Activated CD4-positive, alpha-beta memory T cell treated with anti-CD3 and anti-CD28 coated beads, Interleukin-2, amount 10 ng/mL, durations not matched to agents 7 days and 5 days (primary cell): ENCODE results near the gene BPIFB4. TPM values are rescaled to one million over a fixed set of nuclear protein-coding genes. Genes with fewer than 3 reads are reported as not detected.
"Not testable (repeated sequence)": the region's sequence is repeated elsewhere in the genome, so short reads cannot be mapped to it uniquely, and the experiment has no call there.

Source experiments
- CTCF ChIA-PET: fragments of 350-600 bp; sonication (Branson Sonifier 250); formaldehyde crosslinking; loops from one replicate; lab custom pipeline; 2021; ENCODE audit warnings: antibody characterized with exemption, inconsistent platforms; lab: Charles Lee
- POLR2A ChIA-PET: fragments of 350-600 bp; sonication (Branson Sonifier 250); formaldehyde crosslinking; loops from one replicate; lab custom pipeline; 2021; ENCODE audit warnings: antibody characterized with exemption; lab: Charles Lee
- DNase-seq: peaks from one replicate; pipeline ENCODE4 v3.0.0-alpha.2; 2020
- H3K27ac Mint-ChIP-seq: one replicate; pipeline ENCODE4 v1.8.0; 2021; ENCODE audit warnings: mild to moderate bottlenecking, mixed read lengths
- H3K27me3 Mint-ChIP-seq: one replicate; pipeline ENCODE4 v1.8.0; 2021; ENCODE audit warnings: mixed read lengths
- H3K36me3 Mint-ChIP-seq: one replicate; pipeline ENCODE4 v1.8.0; 2021; ENCODE audit warnings: low read depth, mixed read lengths
- H3K4me1 Mint-ChIP-seq: one replicate; pipeline ENCODE4 v1.8.0; 2021; ENCODE audit warnings: mixed read lengths
- H3K4me3 Mint-ChIP-seq: one replicate; pipeline ENCODE4 v1.8.0; 2021; ENCODE audit warnings: mild to moderate bottlenecking, mixed read lengths
- H3K9me3 Mint-ChIP-seq: one replicate; pipeline ENCODE4 v1.8.0; 2021; ENCODE audit warnings: mixed read lengths
- total RNA-seq, 2 experiments: library from RNA; stranded (reverse); gene quantifications; one replicate each; pipeline ENCODE4 v1.2.3, GENCODE V29; 2021

Gene BPIFB4
- total RNA-seq, 2 experiments from 2014 or later = not detected

GRCh38 chr20:33122297-33122696 is 42.9 kb downstream of the BPIFB4 start:
- H3K9me3 Mint-ChIP-seq, H3K27ac Mint-ChIP-seq, CTCF ChIA-PET, H3K36me3 Mint-ChIP-seq, POLR2A ChIA-PET, H3K4me3 Mint-ChIP-seq, DNase-seq: not testable (repeated sequence)
- Mint-ChIP-seq H3K4me1 (peaks cover 19% of the 10 kb centered on the region), H3K27me3 (peaks cover 14% of the 10 kb centered on the region)

- DNase-seq = no peak
- ChIA-PET POLR2A (no interaction called here), CTCF (no interaction called here)
- peaks cover 9% of the 10 kb centered on the region for H3K9me3 Mint-ChIP-seq
- peaks cover 16% of the 10 kb centered on the region for H3K27me3 Mint-ChIP-seq
- no peak overlapping the region for H3K27ac Mint-ChIP-seq
- H3K36me3 Mint-ChIP-seq = peaks cover 2% of the 10 kb centered on the region
- H3K4me3 Mint-ChIP-seq = no peak overlapping the region
- H3K4me1 Mint-ChIP-seq = peaks cover 16% of the 10 kb centered on the region
These were observed 44.8 kb downstream of the BPIFB4 start for GRCh38 chr20:33124261-33124660.

GRCh38 chr20:33124994-33125393 is 45.6 kb downstream of the BPIFB4 start:
- ChIA-PET CTCF (no interaction called here), POLR2A (no interaction called here)
- DNase-seq = no peak
- H3K4me3 Mint-ChIP-seq = no peak overlapping the region
- peaks cover 21% of the 10 kb centered on the region for H3K27me3 Mint-ChIP-seq
- peaks cover 9% of the 10 kb centered on the region for H3K4me1 Mint-ChIP-seq
- H3K36me3 Mint-ChIP-seq = peaks cover 2% of the 10 kb centered on the region
- peaks cover 7% of the 10 kb centered on the region for H3K9me3 Mint-ChIP-seq
- H3K27ac Mint-ChIP-seq = no peak overlapping the region

GRCh38 chr20:33125983-33126382 is 46.5 kb downstream of the BPIFB4 start:
- Mint-ChIP-seq H3K27ac (no peak overlapping the region), H3K36me3 (peaks cover 2% of the 10 kb centered on the region), H3K4me3 (no peak overlapping the region), H3K27me3 (peaks cover 21% of the 10 kb centered on the region), H3K9me3 (peaks cover 7% of the 10 kb centered on the region), H3K4me1 (peaks cover 3% of the 10 kb centered on the region)
- DNase-seq = no peak
- ChIA-PET POLR2A (no interaction called here), CTCF (no interaction called here)

- Mint-ChIP-seq H3K36me3 (no peaks in the 10 kb centered on the region), H3K27ac (no peak overlapping the region), H3K27me3 (peaks cover 21% of the 10 kb centered on the region), H3K4me3 (no peak overlapping the region), H3K9me3 (no peaks in the 10 kb centered on the region), H3K4me1 (no peaks in the 10 kb centered on the region)
- DNase-seq = no peak
- ChIA-PET CTCF (no interaction called here), POLR2A (no interaction called here)
These were observed 48.1 kb downstream of the BPIFB4 start for GRCh38 chr20:33127422-33128097.

GRCh38 chr20:33130568-33131061 is 51.2 kb downstream of the BPIFB4 start:
- Mint-ChIP-seq H3K27ac (no peak overlapping the region), H3K9me3 (no peaks in the 10 kb centered on the region), H3K27me3 (peaks cover 13% of the 10 kb centered on the region), H3K4me1 (no peaks in the 10 kb centered on the region), H3K4me3 (no peak overlapping the region), H3K36me3 (no peaks in the 10 kb centered on the region)
- CTCF ChIA-PET = no interaction called here
- no peak for DNase-seq
- POLR2A ChIA-PET = no interaction called here

- no peak overlapping the region for H3K27ac Mint-ChIP-seq
- H3K4me3 Mint-ChIP-seq = no peak overlapping the region
- no peaks in the 10 kb centered on the region for H3K4me1 Mint-ChIP-seq
- no peak for DNase-seq
- no peaks in the 10 kb centered on the region for H3K36me3 Mint-ChIP-seq
- POLR2A ChIA-PET = no interaction called here
- H3K27me3 Mint-ChIP-seq = peaks cover 9% of the 10 kb centered on the region
- H3K9me3 Mint-ChIP-seq = no peaks in the 10 kb centered on the region
- CTCF ChIA-PET = no interaction called here
These were observed 52.6 kb downstream of the BPIFB4 start for GRCh38 chr20:33131949-33132473.

- Mint-ChIP-seq H3K27ac (no peak overlapping the region), H3K4me1 (no peaks in the 10 kb centered on the region), H3K27me3 (peaks cover 9% of the 10 kb centered on the region), H3K4me3 (no peak overlapping the region), H3K9me3 (peaks cover 2% of the 10 kb centered on the region), H3K36me3 (no peaks in the 10 kb centered on the region)
- ChIA-PET POLR2A (no interaction called here), CTCF (no interaction called here)
- DNase-seq = no peak
These were observed 53.3 kb downstream of the BPIFB4 start for GRCh38 chr20:33132513-33133372.

- ChIA-PET POLR2A (no interaction called here), CTCF (no interaction called here)
- no peak overlapping the region for H3K4me3 Mint-ChIP-seq
- H3K27ac Mint-ChIP-seq = no peak overlapping the region
- H3K36me3 Mint-ChIP-seq = no peaks in the 10 kb centered on the region
- peaks cover 9% of the 10 kb centered on the region for H3K27me3 Mint-ChIP-seq
- peaks cover 2% of the 10 kb centered on the region for H3K9me3 Mint-ChIP-seq
- H3K4me1 Mint-ChIP-seq = no peaks in the 10 kb centered on the region
- no peak for DNase-seq
These were observed 54.0 kb downstream of the BPIFB4 start for GRCh38 chr20:33133373-33133941.

- no peak overlapping the region for H3K4me3 Mint-ChIP-seq
- no peaks in the 10 kb centered on the region for H3K36me3 Mint-ChIP-seq
- H3K27ac Mint-ChIP-seq = no peak overlapping the region
- POLR2A ChIA-PET = no interaction called here
- peaks cover 2% of the 10 kb centered on the region for H3K9me3 Mint-ChIP-seq
- H3K27me3 Mint-ChIP-seq = peaks cover 8% of the 10 kb centered on the region
- no peak for DNase-seq
- no peaks in the 10 kb centered on the region for H3K4me1 Mint-ChIP-seq
- CTCF ChIA-PET = no interaction called here
These were observed 57.8 kb downstream of the BPIFB4 start for GRCh38 chr20:33137195-33137594.

- H3K36me3 Mint-ChIP-seq = no peaks in the 10 kb centered on the region
- H3K27ac Mint-ChIP-seq = no peak overlapping the region
- no peak overlapping the region for H3K4me3 Mint-ChIP-seq
- H3K27me3 Mint-ChIP-seq = peaks cover 24% of the 10 kb centered on the region
- ChIA-PET POLR2A (no interaction called here), CTCF (no interaction called here)
- no peaks in the 10 kb centered on the region for H3K4me1 Mint-ChIP-seq
- peaks cover 2% of the 10 kb centered on the region for H3K9me3 Mint-ChIP-seq
- DNase-seq = no peak
These were observed 60.0 kb downstream of the BPIFB4 start for GRCh38 chr20:33139467-33139866.

GRCh38 chr20:33145521-33145920 is 66.1 kb downstream of the BPIFB4 start:
- CTCF ChIA-PET = interaction anchor here (0.5 kb wide), 1 partner anchor 219 kb away, joined by 4 read pairs; no protein-coding TSS in a partner anchor
- POLR2A ChIA-PET = no interaction called here

GRCh38 chr20:33147299-33147698 is 67.9 kb downstream of the BPIFB4 start:
- no peak for DNase-seq
- CTCF ChIA-PET = no interaction called here
- H3K9me3 Mint-ChIP-seq = no peaks in the 10 kb centered on the region
- no peak overlapping the region for H3K4me3 Mint-ChIP-seq
- H3K27ac Mint-ChIP-seq = no peak overlapping the region
- POLR2A ChIA-PET = no interaction called here
- H3K4me1 Mint-ChIP-seq = no peaks in the 10 kb centered on the region
- H3K27me3 Mint-ChIP-seq = peaks cover 34% of the 10 kb centered on the region
- H3K36me3 Mint-ChIP-seq = no peaks in the 10 kb centered on the region

More at GRCh38 chr20:33145521-33145920, 66.1 kb downstream of the BPIFB4 start:
- Mint-ChIP-seq H3K9me3 (no peaks in the 10 kb centered on the region), H3K4me3 (no peak overlapping the region), H3K27ac (no peak overlapping the region), H3K4me1 (no peaks in the 10 kb centered on the region), H3K27me3 (peaks cover 38% of the 10 kb centered on the region), H3K36me3 (no peaks in the 10 kb centered on the region)
- no peak for DNase-seq
